Umbilical cord (tissue), 2 donors: ENCODE measurements around the gene CAPZB. TPM values are rescaled to one million over a fixed set of nuclear protein-coding genes. Genes with fewer than 3 reads are reported as not detected.
A peak's percentile ranks its signal among the peaks of the same experiment; 100 is the strongest.

Experiments
- DNase-seq: peaks from one replicate; pipeline ENCODE4 v3.0.0-alpha.2; 2015; ENCODE audit warnings: low spot score
- total RNA-seq: library from RNA; depleted of rRNA; stranded (reverse); fragments of >200 nt; gene quantifications from one replicate; pipeline ENCODE4 v1.2.3, GENCODE V29; 2014; ENCODE audit warnings: low replicate concordance; ENCODE audit not compliant: insufficient read depth

Gene CAPZB
- total RNA-seq, 1 donor from 2014 or later = 77.0 TPM

GRCh38 chr1:19429611-19430010 is 55.7 kb downstream of the CAPZB start:
- DNase-seq = no peak

GRCh38 chr1:19427087-19427781 is 58.1 kb downstream of the CAPZB start:
- DNase-seq = no peak

- DNase-seq = no peak
Measured at GRCh38 chr1:19426294-19427086, 58.8 kb downstream of the CAPZB start.

GRCh38 chr1:19425646-19426239 is 59.6 kb downstream of the CAPZB start:
- DNase-seq = no peak

- DNase-seq = no peak
Measured at GRCh38 chr1:19424651-19425570, 60.4 kb downstream of the CAPZB start.

GRCh38 chr1:19423130-19423529 is 62.2 kb downstream of the CAPZB start:
- DNase-seq = no peak

- no peak for DNase-seq
Measured at GRCh38 chr1:19421365-19421764, 64.0 kb downstream of the CAPZB start.

GRCh38 chr1:19420606-19421005 is 64.7 kb downstream of the CAPZB start:
- DNase-seq = no peak

GRCh38 chr1:19419691-19420090 is 65.6 kb downstream of the CAPZB start:
- DNase-seq = no peak

- no peak for DNase-seq
Measured at GRCh38 chr1:19418503-19418971, 66.8 kb downstream of the CAPZB start.

- no peak for DNase-seq
Measured at GRCh38 chr1:19416921-19417470, 68.3 kb downstream of the CAPZB start.

- DNase-seq = no peak
Measured at GRCh38 chr1:19416145-19416544, 69.2 kb downstream of the CAPZB start.

GRCh38 chr1:19414515-19415121 is 70.7 kb downstream of the CAPZB start:
- peak; percentile 78 for DNase-seq

GRCh38 chr1:19413999-19414398 is 71.3 kb downstream of the CAPZB start:
- no peak for DNase-seq

- DNase-seq = no peak
Measured at GRCh38 chr1:19412654-19413053, 72.7 kb downstream of the CAPZB start.

- DNase-seq = no peak
Measured at GRCh38 chr1:19411612-19412011, 73.7 kb downstream of the CAPZB start.

GRCh38 chr1:19410393-19410792 is 74.9 kb downstream of the CAPZB start:
- DNase-seq = no peak

- DNase-seq = no peak
Measured at GRCh38 chr1:19409477-19410341, 75.6 kb downstream of the CAPZB start.

- no peak for DNase-seq
Measured at GRCh38 chr1:19407494-19408096, 77.7 kb downstream of the CAPZB start.
